Erythroblast (primary cell): Measurements from ENCODE around the gene TNFRSF13B.
"Not testable (repeated sequence)": the region's sequence is repeated elsewhere in the genome, so short reads cannot be mapped to it uniquely, and the experiment has no call there.

Source experiments
- GATA1 ChIP-seq: IDR thresholded peaks from 2 replicates; pipeline ENCODE4 v1.6.1; 2011; ENCODE audit warnings: low read depth, mild to moderate bottlenecking, control low read depth, low read length, moderate library complexity
- POLR2A ChIP-seq: IDR thresholded peaks from 2 replicates; pipeline ENCODE4 v1.6.1; 2011; ENCODE audit warnings: mild to moderate bottlenecking, low read length

GRCh38 chr17:16979237-16979823 lies 7.4 kb upstream of the TNFRSF13B start:
- TF ChIP-seq POLR2A, GATA1: not testable (repeated sequence)
